HCT116 (cell line): ENCODE data around the gene POLR3GL. TPM values are rescaled to one million over a fixed set of nuclear protein-coding genes. Genes with fewer than 3 reads are reported as not detected.
"Not testable (repeated sequence)": the region's sequence is repeated elsewhere in the genome, so short reads cannot be mapped to it uniquely, and the experiment has no call there.

Experiments used
- ATAC-seq: fragments of 200-7000 bp; cut with Tn5 transposase; 2 replicates; pipeline ENCODE4 v1.9.1; 2020; ENCODE audit warnings: mild to moderate bottlenecking, moderate library complexity
- BruUV-seq: library from RNA; stranded (reverse); fragments of 400-500 nt; replicated peaks from 2 replicates; lab custom pipeline; 2021; lab: Mats Ljungman, UMichigan
- CTCF ChIA-PET: fragments of 300-600 bp; sonication (Branson Sonifier 250); formaldehyde crosslinking; loops from one replicate; lab custom pipeline; 2021; ENCODE audit warnings: antibody characterized with exemption; lab: Charles Lee
- POLR2A ChIA-PET: fragments of 300-600, 350-600 bp; sonication (Branson Sonifier 250); formaldehyde crosslinking; loops from one replicate; lab custom pipeline; 2021; ENCODE audit warnings: antibody characterized with exemption; lab: Charles Lee
- RAD21 ChIA-PET, 2 experiments: fragments of 300-600 bp; sonication (Branson Sonifier 250); formaldehyde crosslinking; loops; one replicate each; lab custom pipeline; 2023; ENCODE audit warnings: low total read pairs in 2 of 2; ENCODE audit not compliant: uncharacterized antibody in 2 of 2, unreplicated experiment in 2 of 2, low non-redundant PET in 1 of 2; lab: Charles Lee
- DNase-seq: peaks from one replicate; pipeline ENCODE4 v3.0.0-alpha.2; 2010; ENCODE audit warnings: low read depth, low spot score
- H2AFZ ChIP-seq: fragments of 200-600 bp; shearing (Covaris generic), sonication (generic); 2 replicates; pipeline ENCODE4 v1.6.1; 2017; ENCODE audit warnings: low read depth, mixed run types, mixed read lengths, antibody characterized with exemption, low read length; ENCODE audit not compliant: poor library complexity, severe bottlenecking
- H3K27ac ChIP-seq: 2 replicates; pipeline ENCODE4 v1.5.1; 2012; ENCODE audit warnings: low read depth, low read length
- H3K27me3 ChIP-seq: fragments of 200-600 bp; sonication (generic); 2 replicates; pipeline ENCODE4 v1.6.1; 2016; ENCODE audit warnings: mixed run types, low read length, mixed read lengths; ENCODE audit not compliant: insufficient read depth
- H3K36me3 ChIP-seq, 2 experiments: fragments of 200-500 bp in 1 of 2; fragments of 200-600 bp in 1 of 2; sonication (Bioruptor generic) in 1 of 2; sonication (generic) in 1 of 2; 2 replicates each; pipeline versions ENCODE4 v1.5.1 to v1.6.1; 2014 to 2016; ENCODE audit warnings: low read length in 2 of 2, inconsistent platforms in 1 of 2, mixed read lengths in 1 of 2, mixed run types in 1 of 2; ENCODE audit not compliant: insufficient read depth in 2 of 2, control insufficient read depth in 1 of 2
- H3K4me1 ChIP-seq, 2 experiments: fragments of 200-600 bp in 1 of 2; sonication (generic) in 1 of 2; 2 replicates each; pipeline versions ENCODE4 v1.5.1 to v1.6.1; 2012 to 2017; ENCODE audit warnings: low read length in 2 of 2, inconsistent platforms in 1 of 2, mild to moderate bottlenecking in 1 of 2, mixed read lengths in 1 of 2, mixed run types in 1 of 2, moderate library complexity in 1 of 2; ENCODE audit not compliant: insufficient read depth in 2 of 2, control insufficient read depth in 1 of 2
- H3K4me2 ChIP-seq: fragments of 200-600 bp; sonication (generic); 2 replicates; pipeline ENCODE4 v1.6.1; 2017; ENCODE audit warnings: mixed run types, low read length, mixed read lengths
- H3K4me3 ChIP-seq, 2 experiments: fragments of 200-600 bp in 1 of 2; sonication (generic) in 1 of 2; replicated peaks in 1 of 2; 2 replicates each; pipeline ENCODE4 v1.5.1; 2011 to 2016; ENCODE audit warnings: low read length in 2 of 2, control low read depth in 1 of 2, low read depth in 1 of 2, mild to moderate bottlenecking in 1 of 2, mixed read lengths in 1 of 2, mixed run types in 1 of 2
- H3K79me2 ChIP-seq: fragments of 200-600 bp; sonication (generic); 2 replicates; pipeline ENCODE4 v1.6.1; 2017; ENCODE audit warnings: mild to moderate bottlenecking, mixed run types, low read length, moderate library complexity, mixed read lengths; ENCODE audit not compliant: insufficient read depth
- H3K9ac ChIP-seq: fragments of 200-600 bp; sonication (generic); 2 replicates; pipeline ENCODE4 v1.6.1; 2016; ENCODE audit warnings: low read length, mixed read lengths
- H3K9me2 ChIP-seq: fragments of 200-600 bp; sonication (generic), shearing (Covaris generic); 2 replicates; pipeline ENCODE4 v1.6.1; 2017; ENCODE audit warnings: mixed run types, mild to moderate bottlenecking, moderate library complexity; ENCODE audit not compliant: insufficient read depth
- H3K9me3 ChIP-seq, 2 experiments: fragments of 200-500 bp in 1 of 2; fragments of 200-600 bp in 1 of 2; sonication (Bioruptor generic) in 1 of 2; sonication (generic) in 1 of 2; 2 replicates each; pipeline ENCODE4 v1.6.1; 2014 to 2017; ENCODE audit warnings: low read length in 2 of 2, mixed read lengths in 2 of 2, inconsistent platforms in 1 of 2, low read depth in 1 of 2, mild to moderate bottlenecking in 1 of 2, mixed run types in 1 of 2, moderate library complexity in 1 of 2; ENCODE audit not compliant: control insufficient read depth in 1 of 2, insufficient read depth in 1 of 2
- H4K20me1 ChIP-seq: fragments of 200-600 bp; sonication (generic), shearing (Covaris generic); 2 replicates; pipeline ENCODE4 v1.6.1; 2017; ENCODE audit warnings: mixed run types, mild to moderate bottlenecking, moderate library complexity; ENCODE audit not compliant: insufficient read depth
- CBX3 ChIP-seq: IDR thresholded peaks from 2 replicates; pipeline ENCODE4 v1.6.1; 2012; ENCODE audit warnings: low read depth
- EZH2 ChIP-seq: fragments of 200-600 bp; sonication (generic); IDR thresholded peaks from 2 replicates; pipeline ENCODE4 v1.6.1; 2017; ENCODE audit warnings: antibody characterized with exemption, mixed run types
- FOSL1 ChIP-seq: IDR thresholded peaks from 2 replicates; pipeline ENCODE4 v1.6.1; 2012; ENCODE audit warnings: low read depth
- POLR2A ChIP-seq: IDR thresholded peaks from 2 replicates; pipeline ENCODE4 v1.7.0; 2011; ENCODE audit warnings: borderline replicate concordance; ENCODE audit not compliant: insufficient read depth, insufficient read length; ENCODE audit errors: extremely low read depth
- POLR2AphosphoS5 ChIP-seq: IDR thresholded peaks from 2 replicates; pipeline ENCODE4 v1.6.1; 2011; ENCODE audit warnings: mild to moderate bottlenecking, low read depth, low read length, moderate library complexity
- SIN3A ChIP-seq: IDR thresholded peaks from 2 replicates; pipeline ENCODE4 v1.6.1; 2012; ENCODE audit warnings: low read depth
- SP1 ChIP-seq: IDR thresholded peaks from 2 replicates; pipeline ENCODE4 v1.6.1; 2012; ENCODE audit warnings: low read depth
- ZNF274 ChIP-seq: fragments of 200-500 bp; sonication (Bioruptor generic); IDR thresholded peaks from 2 replicates; pipeline ENCODE4 v1.6.1; 2014; ENCODE audit warnings: mild to moderate bottlenecking, low read depth, low read length, inconsistent platforms
- intact Hi-C: fragments of 100-400 bp; cut with micrococcal nuclease; formaldehyde crosslinking; loops from 2 replicates; pipeline ENCODE4 v1.10.0; 2022
- total RNA-seq: library from RNA; stranded (reverse); gene quantifications from one replicate; pipeline ENCODE4 v1.2.1, GENCODE V29; 2021; ENCODE audit not compliant: unreplicated experiment

Gene POLR3GL
- total RNA-seq, 1 experiment from 2014 or later = 17.9 TPM

- H3K4me2 ChIP-seq = no peak overlapping the region
- no peaks in the 10 kb centered on the region for H3K36me3 ChIP-seq
- POLR2A ChIA-PET = interaction anchor here (1.3 kb wide), 1 partner anchor 43 kb away, joined by 4 read pairs; no protein-coding TSS in a partner anchor
- CTCF ChIA-PET = interaction anchor here (1.3 to 2.6 kb wide), 3 partner anchors 10 to 15 kb away, joined by 4 to 11 read pairs (median 4); no protein-coding TSS in a partner anchor
- ATAC-seq (no peak), DNase-seq (no peak)
- intact Hi-C loops = no loop called here
- H3K27me3 ChIP-seq = no peaks in the 10 kb centered on the region
- no peaks in the 10 kb centered on the region for H3K4me1 ChIP-seq
- TF ChIP-seq SIN3A (no peak), POLR2A (no peak), POLR2AphosphoS5 (no peak), CBX3 (no peak), ZNF274 (no peak), SP1 (no peak), EZH2 (no peak), FOSL1 (no peak)
- no peaks in the 10 kb centered on the region for H3K9me2 ChIP-seq
- RAD21 ChIA-PET = no interaction called here
- H2AFZ ChIP-seq = no peak overlapping the region
- H3K79me2 ChIP-seq = no peaks in the 10 kb centered on the region
- H3K27ac ChIP-seq = no peak overlapping the region
- H3K9ac ChIP-seq = no peak overlapping the region
- BruUV-seq = no TSS peak
- H4K20me1 ChIP-seq = no peaks in the 10 kb centered on the region
- no peak overlapping the region for H3K4me3 ChIP-seq
- H3K9me3 ChIP-seq = no peaks in the 10 kb centered on the region
Observed at GRCh38 chr1:146022403-146023127, 58.1 kb downstream of the POLR3GL start.

- intact Hi-C loops, H3K9ac ChIP-seq, H3K27me3 ChIP-seq, DNase-seq, H3K4me2 ChIP-seq, H4K20me1 ChIP-seq, RAD21 ChIA-PET, H3K9me2 ChIP-seq, H2AFZ ChIP-seq, H3K27ac ChIP-seq, H3K36me3 ChIP-seq, BruUV-seq, H3K4me3 ChIP-seq, ATAC-seq, H3K9me3 ChIP-seq, H3K4me1 ChIP-seq, H3K79me2 ChIP-seq: not testable (repeated sequence)
- ChIA-PET CTCF (interaction anchor here (1.1 to 1.8 kb wide), 2 partner anchors 10 to 19 kb away, joined by 3 to 5 read pairs; no protein-coding TSS in a partner anchor), POLR2A (interaction anchor here (1.3 to 2.9 kb wide), 2 partner anchors 11 to 12 kb away, joined by 3 to 11 read pairs; no protein-coding TSS in a partner anchor)
Observed at GRCh38 chr1:146025787-146026495, 61.5 kb downstream of the POLR3GL start.

DNA sequence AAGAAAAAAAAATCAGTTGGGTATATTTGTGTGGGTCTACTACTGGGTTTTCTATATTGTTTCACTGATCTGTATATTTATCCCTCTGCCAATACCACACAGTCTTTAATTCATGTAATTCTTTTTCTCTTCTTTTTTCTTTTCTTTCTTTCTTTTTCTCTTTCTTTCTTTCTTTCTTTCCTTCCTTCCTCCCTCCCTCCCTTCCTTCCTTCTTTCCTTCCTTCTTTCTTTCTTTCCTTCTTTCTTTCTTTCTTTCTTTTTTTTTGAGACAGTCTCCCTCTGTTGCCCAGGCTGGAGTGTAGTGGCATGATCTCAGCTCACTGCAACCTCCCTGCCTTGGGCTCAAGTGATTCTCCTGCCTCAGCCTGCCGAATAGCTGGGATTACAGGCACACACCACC, 62.2 kb downstream of the POLR3GL start:
- H3K4me1 ChIP-seq, H3K27me3 ChIP-seq, BruUV-seq, RAD21 ChIA-PET, H4K20me1 ChIP-seq, H3K9me3 ChIP-seq, H3K27ac ChIP-seq, H3K79me2 ChIP-seq, H3K4me3 ChIP-seq, intact Hi-C loops, ATAC-seq, H3K4me2 ChIP-seq, H3K9ac ChIP-seq, H3K9me2 ChIP-seq, DNase-seq, H2AFZ ChIP-seq, H3K36me3 ChIP-seq: not testable (repeated sequence)
- CTCF ChIA-PET = interaction anchor here (1.8 kb wide), 1 partner anchor 9 kb away, joined by 5 read pairs; no protein-coding TSS in a partner anchor
- POLR2A ChIA-PET = interaction anchor here (1.3 to 2.9 kb wide), 2 partner anchors 10 to 12 kb away, joined by 3 to 11 read pairs; no protein-coding TSS in a partner anchor
